Brain microvascular endothelial cell (primary cell): ENCODE measurements around the gene RNASET2.

Experiments used
- DNase-seq: peaks from one replicate; pipeline ENCODE4 v3.0.0-alpha.2; 2020
- H3K27ac ChIP-seq: fragments of 250-450 bp; sonication (Bioruptor Pico); 2 replicates; pipeline ENCODE4 v1.5.1; 2020; ENCODE audit warnings: mild to moderate bottlenecking, moderate library complexity
- H3K27me3 ChIP-seq: fragments of 250-450 bp; sonication (Bioruptor Pico); replicated peaks from 2 replicates; pipeline ENCODE4 v1.5.1; 2020; ENCODE audit warnings: mild to moderate bottlenecking
- H3K36me3 ChIP-seq: fragments of 250-450 bp; sonication (Bioruptor Pico); replicated peaks from 2 replicates; pipeline ENCODE4 v1.5.1; 2020; ENCODE audit warnings: mild to moderate bottlenecking
- H3K4me3 ChIP-seq: 2 replicates; pipeline ENCODE4 v1.5.1; 2011; ENCODE audit warnings: low read depth, mild to moderate bottlenecking, control low read depth, low read length, moderate library complexity
- CTCF ChIP-seq: IDR thresholded peaks from 2 replicates; pipeline ENCODE4 v1.5.1; 2011; ENCODE audit warnings: low read depth, mild to moderate bottlenecking, moderate library complexity, low read length, control low read depth, inconsistent platforms; ENCODE audit errors: missing control alignments
- in situ Hi-C: cut with HindIII; loops from 2 replicates; pipeline ENCODE4 v1.10.0; 2017; ENCODE audit warnings: low sequenced_read_pairs, low pct_ligation_motif_present

RNASET2 gene

GRCh38 chr6:166934174-166934573 lies 22.2 kb downstream of the RNASET2 start:
- no peak overlapping the region for H3K4me3 ChIP-seq
- H3K27me3 ChIP-seq = no peaks in the 10 kb centered on the region
- peaks cover 2% of the 10 kb centered on the region for H3K36me3 ChIP-seq
- no peak overlapping the region for H3K27ac ChIP-seq
- no peak for DNase-seq
- TF ChIP-seq CTCF = no peak
- in situ Hi-C loops = no loop called here

GRCh38 chr6:166933396-166933795 lies 23.0 kb downstream of the RNASET2 start:
- H3K4me3 ChIP-seq = no peak overlapping the region
- no peaks in the 10 kb centered on the region for H3K27me3 ChIP-seq
- DNase-seq = no peak
- no peaks in the 10 kb centered on the region for H3K36me3 ChIP-seq
- in situ Hi-C loops = no loop called here
- H3K27ac ChIP-seq = no peak overlapping the region
- TF ChIP-seq CTCF = no peak

- in situ Hi-C loops = no loop called here
- H3K36me3 ChIP-seq = no peaks in the 10 kb centered on the region
- no peak for DNase-seq
- H3K4me3 ChIP-seq = no peak overlapping the region
- TF ChIP-seq CTCF = no peak
- H3K27me3 ChIP-seq = no peaks in the 10 kb centered on the region
- H3K27ac ChIP-seq = no peak overlapping the region
These were observed 23.7 kb downstream of the RNASET2 start for GRCh38 chr6:166932616-166933015.

- no peak for DNase-seq
- H3K4me3 ChIP-seq = no peak overlapping the region
- H3K27me3 ChIP-seq = no peaks in the 10 kb centered on the region
- in situ Hi-C loops = no loop called here
- H3K27ac ChIP-seq = no peak overlapping the region
- no peak for TF ChIP-seq CTCF
- H3K36me3 ChIP-seq = no peaks in the 10 kb centered on the region
These were observed 24.2 kb downstream of the RNASET2 start for GRCh38 chr6:166932116-166932515.

GRCh38 chr6:166931426-166931970 lies 24.9 kb downstream of the RNASET2 start:
- DNase-seq = no peak
- Histone ChIP-seq H3K27me3 (no peaks in the 10 kb centered on the region), H3K4me3 (no peak overlapping the region), H3K27ac (no peak overlapping the region), H3K36me3 (no peaks in the 10 kb centered on the region)
- no peak for TF ChIP-seq CTCF
- in situ Hi-C loops = no loop called here

- H3K36me3 ChIP-seq = no peaks in the 10 kb centered on the region
- no peak overlapping the region for H3K27ac ChIP-seq
- in situ Hi-C loops = no loop called here
- TF ChIP-seq CTCF = no peak
- H3K27me3 ChIP-seq = no peaks in the 10 kb centered on the region
- no peak for DNase-seq
- no peak overlapping the region for H3K4me3 ChIP-seq
These were observed 25.9 kb downstream of the RNASET2 start for GRCh38 chr6:166930354-166930891.
